ENCODE results near the gene CKS2.

- no peak for TF ChIP-seq CTCF (IDR thresholded peaks at IDR 0.05; ENCODE audit: insufficient read depth, low read depth, low read length)
- TF ChIP-seq EZH2 (IDR thresholded peaks at IDR 0.05; ENCODE audit: insufficient read depth, low read length), result no peak
Measured at GRCh38 chr9:89365532-89365912, 54.5 kb downstream of the CKS2 start.
